Mucosa of descending colon (tissue), 3 donors: ENCODE measurements around the gene CDH26. TPM values are rescaled to one million over a fixed set of nuclear protein-coding genes. Genes with fewer than 3 reads are reported as not detected.

ENCODE experiments used
- ATAC-seq: fragments of 200-7000 bp; cut with Tn5 transposase; one replicate; pipeline ENCODE4 v1.9.1; 2020; ENCODE audit warnings: mild to moderate bottlenecking, moderate library complexity
- DNase-seq, 3 donors: peaks; one replicate each; pipeline ENCODE4 v3.0.0-alpha.2; 2020
- H3K36me3 ChIP-seq: fragments of 200-600 bp; one replicate; pipeline ENCODE4 v1.8.0; 2021; ENCODE audit warnings: low read depth, mild to moderate bottlenecking
- H3K4me1 ChIP-seq: fragments of 200-600 bp; one replicate; pipeline ENCODE4 v1.8.0; 2021; ENCODE audit warnings: low read depth, mild to moderate bottlenecking
- H3K4me3 ChIP-seq: fragments of 200-600 bp; one replicate; pipeline ENCODE4 v1.8.0; 2021; ENCODE audit warnings: mild to moderate bottlenecking
- H3K9me3 ChIP-seq: fragments of 200-600 bp; one replicate; pipeline ENCODE4 v1.8.0; 2021; ENCODE audit warnings: mild to moderate bottlenecking
- intact Hi-C, 2 donors: fragments of 100-400 bp; cut with DNase I in 1 of 2; cut with micrococcal nuclease in 1 of 2; formaldehyde crosslinking; loops; one replicate each; pipeline versions ENCODE4 v1.11.0 to v1.11.1; 2022; cut with DNase I, micrococcal nuclease
- total RNA-seq, 3 donors: library from RNA; stranded (reverse); fragmentation: NEBNext Ultra II Directional in 2 of 3; extraction: Animal tissue kit (Norgen Biotek cat#: 25700) in 2 of 3; gene quantifications; one replicate each; pipeline versions ENCODE4 v1.2.1 to v1.2.4, GENCODE V29; 2021 to 2023
- TF ChIP-seq, protein P1 (sequence below): fragments of 200-600 bp; IDR thresholded peaks from one replicate; pipeline ENCODE4 v1.8.0; 2022; ENCODE audit warnings: antibody characterized with exemption, mild to moderate bottlenecking
- donor health status: DM: no; HTN: no; CAD: no; lungs with moderate emphysema.
- donor health status: DM: no; HTN: no; CAD: no.
- donor health status: DM: no; HTN: yes; CAD: no.

Gene CDH26
- total RNA-seq, 3 donors from 2014 or later: 0.48 to 2.2 (median 1.4) TPM

DNA sequence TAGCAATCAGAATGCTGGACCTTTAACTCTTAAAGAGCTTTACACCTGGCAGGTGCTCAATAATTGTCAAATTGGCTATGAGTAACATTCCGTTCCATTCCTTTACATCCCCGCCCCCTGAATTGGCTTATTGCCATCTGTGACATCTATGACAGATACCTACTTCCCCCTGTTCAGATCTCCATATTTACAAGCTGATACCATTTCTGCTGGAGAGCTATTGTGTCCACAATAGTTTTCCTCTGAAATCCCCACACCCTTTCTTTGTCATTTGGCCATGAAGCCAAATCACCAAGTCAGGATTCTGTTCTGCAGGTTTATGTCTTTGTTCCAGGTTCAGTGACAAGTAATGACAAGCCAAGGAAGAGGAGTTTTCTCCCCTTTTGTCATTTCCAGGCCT is 3.2 kb downstream of the CDH26 start:
- TF ChIP-seq, protein P1, sequence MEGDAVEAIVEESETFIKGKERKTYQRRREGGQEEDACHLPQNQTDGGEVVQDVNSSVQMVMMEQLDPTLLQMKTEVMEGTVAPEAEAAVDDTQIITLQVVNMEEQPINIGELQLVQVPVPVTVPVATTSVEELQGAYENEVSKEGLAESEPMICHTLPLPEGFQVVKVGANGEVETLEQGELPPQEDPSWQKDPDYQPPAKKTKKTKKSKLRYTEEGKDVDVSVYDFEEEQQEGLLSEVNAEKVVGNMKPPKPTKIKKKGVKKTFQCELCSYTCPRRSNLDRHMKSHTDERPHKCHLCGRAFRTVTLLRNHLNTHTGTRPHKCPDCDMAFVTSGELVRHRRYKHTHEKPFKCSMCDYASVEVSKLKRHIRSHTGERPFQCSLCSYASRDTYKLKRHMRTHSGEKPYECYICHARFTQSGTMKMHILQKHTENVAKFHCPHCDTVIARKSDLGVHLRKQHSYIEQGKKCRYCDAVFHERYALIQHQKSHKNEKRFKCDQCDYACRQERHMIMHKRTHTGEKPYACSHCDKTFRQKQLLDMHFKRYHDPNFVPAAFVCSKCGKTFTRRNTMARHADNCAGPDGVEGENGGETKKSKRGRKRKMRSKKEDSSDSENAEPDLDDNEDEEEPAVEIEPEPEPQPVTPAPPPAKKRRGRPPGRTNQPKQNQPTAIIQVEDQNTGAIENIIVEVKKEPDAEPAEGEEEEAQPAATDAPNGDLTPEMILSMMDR: no peak
- intact Hi-C loops: no loop called here
- no peak overlapping the region for H3K4me3 ChIP-seq
- DNase-seq (no peak), ATAC-seq (no peak)
- H3K4me1 ChIP-seq: no peaks in the 10 kb centered on the region
- H3K36me3 ChIP-seq: no peaks in the 10 kb centered on the region
- H3K9me3 ChIP-seq: no peaks in the 10 kb centered on the region

DNA sequence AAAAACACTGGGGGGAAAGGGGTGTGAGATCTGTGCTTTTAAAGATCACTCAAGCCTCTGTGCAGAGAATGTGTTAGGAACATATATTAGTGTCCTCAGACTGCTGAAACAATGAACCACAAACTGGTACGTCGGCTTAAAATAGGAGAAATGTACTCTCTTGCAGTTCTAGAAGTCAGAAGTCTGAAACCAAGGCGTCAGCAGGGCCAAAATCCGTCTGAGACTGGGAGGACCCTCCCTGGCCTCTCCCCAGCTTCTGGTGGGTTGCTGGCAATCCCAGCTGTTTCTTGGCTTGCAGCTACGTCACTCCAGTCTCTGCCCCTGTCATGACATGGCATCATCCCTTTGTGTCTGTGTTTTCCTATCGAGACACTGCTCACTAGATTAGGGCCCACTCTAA is 3.9 kb downstream of the CDH26 start:
- no peak for DNase-seq
- Histone ChIP-seq H3K4me3 (no peak overlapping the region), H3K9me3 (no peaks in the 10 kb centered on the region), H3K36me3 (no peaks in the 10 kb centered on the region), H3K4me1 (no peaks in the 10 kb centered on the region)
- intact Hi-C loops: no loop called here
- TF ChIP-seq, protein P1: no peak
- ATAC-seq: no peak

DNA sequence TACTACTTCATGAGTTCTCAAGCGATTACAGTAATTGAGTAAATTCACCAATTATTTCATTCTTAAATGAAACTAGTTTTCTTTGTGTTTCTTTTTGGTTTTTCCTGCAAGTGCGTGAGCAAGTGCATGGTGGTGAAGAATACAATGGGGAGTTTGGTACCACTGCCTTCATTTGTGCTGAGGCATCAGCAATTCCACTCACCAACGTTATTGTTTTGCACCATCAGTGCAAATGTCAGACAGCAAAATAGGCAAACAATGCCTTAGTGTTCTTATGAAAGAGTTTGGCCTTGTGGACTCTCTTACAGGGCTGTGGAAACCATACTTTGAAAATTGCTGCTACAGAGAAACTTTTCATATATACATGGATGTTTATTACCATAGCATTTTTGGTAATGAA is 8.2 kb downstream of the CDH26 start:
- intact Hi-C loops: no loop called here
- H3K4me3 ChIP-seq: no peak overlapping the region
- DNase-seq (no peak), ATAC-seq (no peak)
- TF ChIP-seq, protein P1: no peak
- no peaks in the 10 kb centered on the region for H3K9me3 ChIP-seq
- H3K4me1 ChIP-seq: no peaks in the 10 kb centered on the region
- no peaks in the 10 kb centered on the region for H3K36me3 ChIP-seq

DNA sequence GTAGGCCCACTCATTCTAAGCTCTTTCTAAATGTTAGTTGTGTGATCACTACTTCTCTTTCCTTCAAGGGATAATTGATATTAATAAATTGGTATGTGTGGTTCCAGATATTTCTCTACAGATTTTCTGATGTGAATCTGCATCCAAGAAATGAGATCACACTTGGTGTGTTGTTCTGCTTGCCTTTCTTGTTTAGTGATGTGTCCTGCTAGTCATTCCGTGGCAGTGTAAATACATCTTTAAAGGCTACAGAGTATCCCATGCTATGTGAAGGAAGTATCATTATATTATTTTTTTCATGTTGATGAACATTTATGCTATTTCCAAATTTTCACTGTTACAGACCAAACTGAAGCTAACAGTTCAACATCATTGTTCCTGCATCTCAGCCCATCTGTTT is 13.2 kb downstream of the CDH26 start:
- ATAC-seq: no peak
- Histone ChIP-seq H3K36me3 (no peaks in the 10 kb centered on the region), H3K4me1 (no peaks in the 10 kb centered on the region), H3K9me3 (no peaks in the 10 kb centered on the region), H3K4me3 (no peak overlapping the region)
- intact Hi-C loops: no loop called here
- DNase-seq: no peak
- TF ChIP-seq, protein P1: no peak

DNA sequence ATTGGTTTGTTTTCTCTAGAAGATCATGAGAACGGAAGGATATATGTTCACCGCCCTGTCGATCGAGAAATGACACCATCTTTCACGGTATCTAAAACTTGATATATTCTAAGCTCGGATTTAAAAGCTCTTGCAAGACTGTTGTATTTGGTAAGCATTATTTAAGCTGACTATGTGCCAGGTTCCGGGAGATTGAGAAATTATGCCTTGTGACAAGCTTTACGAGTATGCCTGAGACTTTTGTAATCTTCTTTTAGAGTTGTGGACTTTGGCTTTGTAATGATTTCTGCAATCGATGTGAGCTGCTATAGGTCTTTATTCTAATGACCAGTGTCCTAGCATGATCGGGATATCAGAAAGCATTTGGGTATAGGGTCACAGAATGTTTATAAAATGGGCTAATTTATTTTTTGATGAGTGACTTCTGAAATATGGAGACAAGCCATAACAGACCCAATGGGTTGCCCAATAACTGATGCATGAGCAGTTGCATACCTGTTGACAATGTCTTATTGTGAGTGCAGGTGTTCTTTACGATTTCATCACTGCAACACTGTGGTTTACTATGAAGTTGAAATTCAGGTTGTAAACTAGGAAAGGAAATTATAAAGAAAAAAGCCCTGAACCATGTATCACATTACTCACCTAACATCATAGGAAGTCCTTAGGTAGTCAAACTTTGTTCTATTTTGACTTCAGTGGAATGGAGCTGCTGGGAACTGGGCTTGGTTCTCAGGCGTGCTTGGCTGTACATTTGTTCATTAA is 14.0 kb downstream of the CDH26 start:
- Histone ChIP-seq H3K4me3 (no peak overlapping the region), H3K4me1 (no peaks in the 10 kb centered on the region), H3K9me3 (no peaks in the 10 kb centered on the region), H3K36me3 (no peaks in the 10 kb centered on the region)
- ATAC-seq: peak; percentile 79
- intact Hi-C loops: no loop called here
- peak in 1 of 3 donors; percentile 26 for DNase-seq
- TF ChIP-seq, protein P1: no peak
